Esophagus muscularis mucosa (tissue), 4 donors: ENCODE data around the gene KCNJ16. TPM values are rescaled to one million over a fixed set of nuclear protein-coding genes. Genes with fewer than 3 reads are reported as not detected.

Source experiments
- DNase-seq: peaks from one replicate; pipeline ENCODE4 v3.0.0-alpha.2; 2017; ENCODE audit errors: extremely low spot score
- H3K27ac ChIP-seq, 4 donors: fragments of 200-600 bp; sonication (generic); replicated peaks in 1 of 4; 1 replicate in 3 of 4; 2 replicates in 1 of 4; pipeline ENCODE4 v1.5.1; 2016 to 2019; ENCODE audit warnings: mild to moderate bottlenecking in 1 of 4
- H3K27me3 ChIP-seq, 4 donors: fragments of 200-600 bp; sonication (generic); one replicate each; pipeline versions ENCODE4 v1.5.1 to v1.6.0; 2016 to 2019
- H3K36me3 ChIP-seq, 4 donors: fragments of 200-600 bp; sonication (generic); one replicate each; pipeline ENCODE4 v1.5.1; 2016 to 2019
- H3K4me1 ChIP-seq, 4 donors: fragments of 200-600 bp; sonication (generic); one replicate each; pipeline ENCODE4 v1.5.1; 2016 to 2019
- H3K4me3 ChIP-seq, 4 donors: fragments of 200-600 bp; sonication (generic); 1 replicate in 2 of 4; 2 replicates in 2 of 4; pipeline ENCODE4 v1.5.1; 2016 to 2019; ENCODE audit warnings: mild to moderate bottlenecking in 4 of 4, moderate library complexity in 1 of 4
- H3K9me3 ChIP-seq, 4 donors: fragments of 200-600 bp; sonication (generic); 1 replicate in 3 of 4; 2 replicates in 1 of 4; pipeline ENCODE4 v1.5.1; 2016 to 2019
- CTCF ChIP-seq, 3 experiments: fragments of 200-600 bp in 2 of 3; fragments of 450-650 bp in 1 of 3; sonication (generic) in 2 of 3; IDR thresholded peaks; one replicate each; pipeline ENCODE4 v1.5.1; 2017 to 2019; ENCODE audit warnings: antibody characterized with exemption in 3 of 3, mild to moderate bottlenecking in 2 of 3, moderate library complexity in 1 of 3
- EP300 ChIP-seq: sonication (generic); formaldehyde crosslinking; IDR thresholded peaks from one replicate; pipeline ENCODE4 v1.6.1; 2017; ENCODE audit warnings: antibody characterized with exemption
- POLR2A ChIP-seq: fragments of 450-650 bp; IDR thresholded peaks from one replicate; pipeline ENCODE4 v1.6.1; 2017; ENCODE audit warnings: antibody characterized with exemption, moderate library complexity, mild to moderate bottlenecking, low read depth
- POLR2AphosphoS5 ChIP-seq, 2 donors: sonication (generic); formaldehyde crosslinking; IDR thresholded peaks; one replicate each; pipeline ENCODE4 v1.6.1; 2017; ENCODE audit warnings: antibody characterized with exemption in 2 of 2
- WGBS: methylation state at CpG from one replicate; pipeline ENCODE4 v1.1.5; 2018; 5-methylcytosine and 5-hydroxymethylcytosine counted together
- intact Hi-C: fragments of 100-400 bp; cut with DNase I; formaldehyde crosslinking; loops from one replicate; pipeline ENCODE4 v1.15.1; 2023
- total RNA-seq, 4 donors: library from RNA; depleted of rRNA; stranded (reverse); fragments of >200 nt; gene quantifications; one replicate each; pipeline versions ENCODE4 v1.1.0 to v1.2.1, GENCODE V29; 2016

Gene KCNJ16
- total RNA-seq, 4 donors from 2014 or later, result 0.78 to 0.86 (median 0.83) TPM; not detected in 1

GRCh38 chr17:70033165-70033564 is 41.9 kb upstream of the KCNJ16 start:
- TF ChIP-seq CTCF (IDR thresholded peaks at IDR 0.05) (no peak), EP300 (no peak), POLR2A (no peak), POLR2AphosphoS5 (IDR thresholded peaks at IDR 0.05) (no peak)
- Histone ChIP-seq H3K9me3 (no peaks in the 10 kb centered on the region), H3K4me3 (no peak overlapping the region), H3K4me1 (no peaks in the 10 kb centered on the region), H3K27me3 (no peaks in the 10 kb centered on the region), H3K27ac (no peak overlapping the region), H3K36me3 (no peaks in the 10 kb centered on the region)
- no peak for DNase-seq
- intact Hi-C loops, result no loop called here

- H3K4me1 ChIP-seq, result no peaks in the 10 kb centered on the region
- DNase-seq, result no peak
- TF ChIP-seq POLR2AphosphoS5 (IDR thresholded peaks at IDR 0.05) (peak in 1 of 2 donors; percentile 45), CTCF (IDR thresholded peaks at IDR 0.05) (no peak), POLR2A (no peak), EP300 (no peak)
- no peak overlapping the region for H3K4me3 ChIP-seq
- 71% methylated on average over 5 of the region's 5 CpGs for WGBS
- H3K27me3 ChIP-seq, result no peaks in the 10 kb centered on the region
- no peaks in the 10 kb centered on the region for H3K36me3 ChIP-seq
- intact Hi-C loops, result no loop called here
- no peak overlapping the region for H3K27ac ChIP-seq
- H3K9me3 ChIP-seq, result no peaks in the 10 kb centered on the region
These were observed 40.9 kb upstream of the KCNJ16 start for GRCh38 chr17:70034158-70034557.

GRCh38 chr17:70037498-70037897 is 37.5 kb upstream of the KCNJ16 start:
- H3K27ac ChIP-seq, result no peak overlapping the region
- DNase-seq, result no peak
- H3K4me1 ChIP-seq, result no peaks in the 10 kb centered on the region
- H3K4me3 ChIP-seq, result no peak overlapping the region
- TF ChIP-seq POLR2A (no peak), POLR2AphosphoS5 (IDR thresholded peaks at IDR 0.05) (no peak), EP300 (no peak), CTCF (IDR thresholded peaks at IDR 0.05) (no peak)
- 70% methylated on average over 2 of the region's 2 CpGs for WGBS
- intact Hi-C loops, result no loop called here
- no peaks in the 10 kb centered on the region for H3K36me3 ChIP-seq
- no peaks in the 10 kb centered on the region for H3K9me3 ChIP-seq
- no peaks in the 10 kb centered on the region for H3K27me3 ChIP-seq

GRCh38 chr17:70040336-70040735 is 34.7 kb upstream of the KCNJ16 start:
- Histone ChIP-seq H3K9me3 (no peaks in the 10 kb centered on the region), H3K4me1 (no peaks in the 10 kb centered on the region), H3K27me3 (no peaks in the 10 kb centered on the region), H3K36me3 (no peaks in the 10 kb centered on the region), H3K27ac (no peak overlapping the region), H3K4me3 (no peak overlapping the region)
- WGBS, result 64% methylated on average over 2 of the region's 2 CpGs
- intact Hi-C loops, result no loop called here
- DNase-seq, result no peak
- TF ChIP-seq POLR2A (no peak), EP300 (no peak), POLR2AphosphoS5 (IDR thresholded peaks at IDR 0.05) (no peak), CTCF (IDR thresholded peaks at IDR 0.05) (no peak)

- Histone ChIP-seq H3K4me1 (no peaks in the 10 kb centered on the region), H3K4me3 (no peak overlapping the region), H3K9me3 (no peaks in the 10 kb centered on the region), H3K27ac (no peak overlapping the region), H3K36me3 (no peaks in the 10 kb centered on the region), H3K27me3 (no peaks in the 10 kb centered on the region)
- WGBS, result 95% methylated on average over 1 of the region's 1 CpG
- no peak for DNase-seq
- intact Hi-C loops, result no loop called here
- TF ChIP-seq EP300 (no peak), POLR2AphosphoS5 (IDR thresholded peaks at IDR 0.05) (no peak), CTCF (IDR thresholded peaks at IDR 0.05) (no peak), POLR2A (no peak)
These were observed 34.0 kb upstream of the KCNJ16 start for GRCh38 chr17:70041061-70041460.
